Inferior parietal cortex (tissue), 1 donor: ENCODE data around the gene MYO5B.

Experiments
- DNase-seq: peaks from one replicate; pipeline ENCODE4 v3.0.0-alpha.2; 2016; ENCODE audit errors: extremely low spot score

MYO5B gene

GRCh38 chr18:49886891-49887764, 307.8 kb downstream of the MYO5B start:
- no peak for DNase-seq

- no peak for DNase-seq
Measured at GRCh38 chr18:49884959-49885358, 310.0 kb downstream of the MYO5B start.

GRCh38 chr18:49884465-49884864, 310.5 kb downstream of the MYO5B start:
- DNase-seq = no peak

DNA sequence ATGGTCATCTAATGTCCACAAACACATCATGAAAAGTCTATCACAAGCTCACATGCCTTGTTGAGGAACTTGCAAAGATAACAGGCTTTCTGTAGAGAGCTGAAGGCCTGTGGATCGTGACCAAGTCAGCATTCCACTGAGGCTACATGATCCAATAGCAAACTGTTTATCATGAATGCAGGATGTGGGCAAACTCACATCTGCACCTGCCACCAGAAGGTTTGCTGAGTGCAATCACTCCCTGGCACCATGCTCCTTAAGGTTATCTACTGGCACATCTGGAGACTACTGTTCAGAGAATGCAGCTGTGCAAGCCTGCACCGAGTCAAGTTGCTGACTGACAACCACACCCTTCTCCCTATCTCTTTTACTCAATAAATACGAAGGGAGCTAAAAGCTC, 314.3 kb downstream of the MYO5B start:
- no peak for DNase-seq

- no peak for DNase-seq
Measured at GRCh38 chr18:49879271-49879580, 315.7 kb downstream of the MYO5B start.

DNA sequence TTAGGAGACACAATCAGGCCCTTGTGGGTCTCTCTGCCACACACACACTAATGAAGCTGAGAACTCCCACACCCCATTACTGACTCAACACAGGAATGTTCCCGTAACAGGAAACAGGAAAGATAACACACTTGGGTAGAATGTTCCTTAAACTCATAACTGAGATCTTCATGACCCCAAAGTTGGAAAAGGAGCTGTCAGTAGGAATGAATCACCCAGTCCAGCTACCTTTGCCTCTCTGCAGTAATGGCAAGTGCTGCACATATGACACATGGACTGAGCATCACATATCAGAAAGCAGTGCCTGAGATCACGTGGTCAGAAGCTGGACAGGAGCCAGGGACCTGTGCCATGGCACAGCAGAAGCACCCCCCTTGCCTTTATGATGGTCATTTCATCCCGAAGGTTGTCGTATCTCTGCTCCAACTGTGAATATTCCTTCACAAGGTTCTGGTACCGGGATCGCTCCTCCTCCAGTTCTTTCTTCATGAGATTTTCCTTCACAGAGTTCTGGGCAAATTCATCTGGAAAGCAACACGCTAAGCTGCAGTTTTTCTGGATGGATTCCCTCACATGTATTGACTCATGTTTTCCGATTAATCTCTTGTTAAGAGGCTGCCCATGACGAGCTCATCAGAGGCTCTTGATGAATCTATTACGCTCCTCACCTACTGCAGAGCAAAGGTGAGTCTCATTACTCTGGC, 316.2 kb downstream of the MYO5B start:
- peak; percentile 54 for DNase-seq

GRCh38 chr18:49878015-49878414, 316.9 kb downstream of the MYO5B start:
- DNase-seq = no peak

- DNase-seq = no peak
Measured at GRCh38 chr18:49876536-49876935, 318.4 kb downstream of the MYO5B start.

DNA sequence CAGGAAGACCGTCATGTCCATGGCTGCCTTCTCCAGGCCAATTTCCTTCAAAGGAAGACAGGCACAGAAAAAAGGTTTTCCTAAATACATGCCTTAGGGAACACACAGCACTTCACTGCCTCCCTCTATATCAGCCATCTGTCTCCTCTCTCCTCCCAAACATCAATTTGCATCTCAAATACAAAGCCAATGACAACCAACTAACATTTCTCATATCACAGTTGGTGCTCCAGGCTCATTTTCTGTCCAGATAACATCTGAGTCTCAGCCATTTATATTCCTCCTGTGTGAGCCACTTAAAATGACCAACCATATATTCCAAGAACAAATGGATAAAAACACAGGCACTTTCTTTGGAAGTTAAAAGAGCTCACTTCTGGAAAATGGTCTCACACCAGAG, 319.2 kb downstream of the MYO5B start:
- peak; percentile 25 for DNase-seq

DNA sequence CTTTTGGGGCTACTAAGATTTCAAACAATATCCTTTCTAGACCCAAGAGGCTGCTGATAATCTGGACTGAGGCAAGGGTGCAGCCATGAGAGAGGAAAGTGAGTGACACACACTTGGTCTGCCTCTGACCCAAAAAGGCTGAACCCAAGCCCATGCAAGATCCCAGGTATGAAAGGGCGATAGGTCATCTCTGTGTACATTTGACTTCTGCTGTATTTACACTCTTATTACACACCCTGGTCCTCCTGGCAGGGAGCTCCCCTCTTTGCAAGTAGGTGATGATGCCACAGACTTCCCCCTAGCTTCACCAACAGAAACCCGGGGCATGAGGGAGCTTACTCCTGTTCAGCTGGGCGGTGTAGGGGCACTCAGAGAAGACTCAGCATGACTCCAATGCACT, 319.8 kb downstream of the MYO5B start:
- no peak for DNase-seq

DNA sequence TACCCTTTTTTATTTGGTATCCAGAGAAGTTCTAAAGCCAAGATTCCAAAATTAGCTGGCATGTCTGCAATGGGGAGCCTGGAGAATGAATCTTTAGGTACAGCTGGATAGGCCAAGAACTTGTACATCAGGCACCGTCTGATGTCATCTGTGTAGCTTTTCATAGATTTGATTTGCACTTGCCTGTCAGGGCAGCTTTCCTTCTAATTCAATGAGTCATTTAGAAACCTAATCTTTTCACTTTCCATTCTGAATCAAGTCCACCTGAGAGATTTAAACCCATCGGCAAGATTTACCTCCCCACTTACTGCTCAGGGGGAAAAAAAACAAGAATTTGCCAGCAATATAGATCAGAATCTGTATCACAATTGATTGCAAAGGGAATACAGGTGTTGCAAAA, 320.7 kb downstream of the MYO5B start:
- DNase-seq = no peak

- no peak for DNase-seq
Measured at GRCh38 chr18:49869354-49869753, 325.6 kb downstream of the MYO5B start.

DNA sequence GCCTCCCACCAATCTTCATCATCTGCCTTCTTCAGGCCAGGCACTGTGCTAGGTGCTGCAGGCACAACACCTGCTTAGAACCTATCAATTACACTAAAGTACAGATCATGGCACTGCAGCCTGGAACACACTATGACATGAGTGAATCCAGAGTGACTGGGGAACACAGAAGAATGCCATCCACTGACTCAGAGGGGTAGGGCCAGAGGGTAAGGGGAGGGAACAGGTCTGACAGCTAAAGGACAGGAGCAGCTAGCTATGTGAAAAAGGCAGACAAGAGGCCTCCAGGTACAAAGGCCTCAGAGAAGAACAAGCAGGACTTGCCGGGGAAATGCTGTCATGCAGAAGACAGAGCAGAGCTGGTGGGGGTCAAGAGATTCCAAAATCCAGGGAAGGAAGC, 328.3 kb downstream of the MYO5B start:
- DNase-seq = no peak

DNA sequence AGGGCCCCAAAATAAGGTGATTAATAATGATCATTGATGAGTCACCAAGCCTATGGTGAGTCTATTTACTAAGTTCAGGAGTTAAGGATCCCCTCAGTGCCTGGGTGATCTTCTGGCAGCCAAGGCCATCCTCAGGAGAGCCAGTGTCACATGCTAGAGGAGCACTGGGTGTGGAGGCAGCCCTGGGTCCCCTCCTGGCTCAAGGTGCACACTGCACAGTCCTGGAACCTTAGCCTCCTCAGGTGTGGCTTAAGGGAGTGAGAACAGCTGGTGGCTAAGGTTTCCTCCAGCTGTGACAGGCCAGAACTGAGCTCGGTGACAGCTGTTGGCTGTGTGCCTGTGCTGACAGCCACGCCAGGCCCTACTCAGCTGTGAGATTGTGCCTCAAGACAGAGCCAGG, 329.5 kb downstream of the MYO5B start:
- no peak for DNase-seq

GRCh38 chr18:49863769-49864621, 331.0 kb downstream of the MYO5B start:
- no peak for DNase-seq

DNA sequence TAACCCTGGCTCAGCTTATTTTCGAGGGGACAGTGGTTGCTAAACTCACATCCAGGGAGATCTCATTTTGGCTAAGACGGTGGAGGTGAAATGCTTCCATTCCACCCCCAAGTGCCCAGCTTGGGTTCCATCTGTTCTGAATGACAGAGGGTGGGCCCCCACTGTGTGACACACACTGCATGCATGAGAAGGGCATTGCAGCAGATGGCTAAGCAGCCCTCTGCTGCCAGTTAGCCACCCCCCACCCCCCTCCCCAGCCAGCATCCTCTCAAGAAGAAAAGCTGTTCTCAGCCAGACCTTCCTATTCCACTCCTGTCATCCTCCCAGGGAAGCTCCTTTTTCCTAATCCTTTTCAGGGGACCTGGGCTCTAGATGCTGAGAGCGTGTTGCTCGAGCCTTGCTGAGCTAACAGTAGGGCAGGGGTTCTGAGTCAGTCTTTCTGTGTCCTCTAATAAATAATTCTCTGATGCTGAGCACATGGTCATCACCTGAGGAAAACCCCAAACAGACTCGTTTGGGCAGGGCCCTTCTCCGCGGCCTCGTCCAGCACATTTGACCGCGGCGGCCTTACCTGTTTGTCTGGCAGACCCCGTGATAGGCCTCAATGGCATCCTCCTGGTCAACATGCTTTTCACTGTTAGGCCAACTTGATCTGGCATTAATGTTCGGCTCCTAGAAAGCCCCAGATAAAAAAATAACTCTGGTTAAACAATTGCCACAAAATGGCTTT, 332.1 kb downstream of the MYO5B start:
- no peak for DNase-seq

DNA sequence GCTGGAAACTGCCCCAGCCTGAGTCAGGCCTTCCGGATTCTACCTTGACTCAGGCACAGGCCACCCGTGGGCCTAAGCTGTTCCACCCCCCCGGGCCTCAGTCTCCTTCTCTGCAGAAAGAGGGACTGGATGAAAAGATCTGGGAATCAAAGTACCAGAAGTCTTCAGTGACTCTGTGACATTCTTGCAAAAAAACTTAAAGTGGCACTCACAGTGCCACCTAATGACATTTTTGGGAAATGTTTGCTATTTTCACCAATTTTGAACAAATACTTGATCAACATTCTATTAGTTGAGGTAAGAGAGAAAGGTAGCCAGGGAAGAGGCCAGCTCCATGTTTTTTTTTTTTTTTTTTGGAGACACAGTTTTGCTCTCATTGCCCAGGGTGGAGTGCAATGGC, 333.3 kb downstream of the MYO5B start:
- DNase-seq = peak; percentile 40

GRCh38 chr18:49859725-49860124, 335.2 kb downstream of the MYO5B start:
- DNase-seq = no peak

GRCh38 chr18:49859021-49859359, 336.0 kb downstream of the MYO5B start:
- no peak for DNase-seq

DNA sequence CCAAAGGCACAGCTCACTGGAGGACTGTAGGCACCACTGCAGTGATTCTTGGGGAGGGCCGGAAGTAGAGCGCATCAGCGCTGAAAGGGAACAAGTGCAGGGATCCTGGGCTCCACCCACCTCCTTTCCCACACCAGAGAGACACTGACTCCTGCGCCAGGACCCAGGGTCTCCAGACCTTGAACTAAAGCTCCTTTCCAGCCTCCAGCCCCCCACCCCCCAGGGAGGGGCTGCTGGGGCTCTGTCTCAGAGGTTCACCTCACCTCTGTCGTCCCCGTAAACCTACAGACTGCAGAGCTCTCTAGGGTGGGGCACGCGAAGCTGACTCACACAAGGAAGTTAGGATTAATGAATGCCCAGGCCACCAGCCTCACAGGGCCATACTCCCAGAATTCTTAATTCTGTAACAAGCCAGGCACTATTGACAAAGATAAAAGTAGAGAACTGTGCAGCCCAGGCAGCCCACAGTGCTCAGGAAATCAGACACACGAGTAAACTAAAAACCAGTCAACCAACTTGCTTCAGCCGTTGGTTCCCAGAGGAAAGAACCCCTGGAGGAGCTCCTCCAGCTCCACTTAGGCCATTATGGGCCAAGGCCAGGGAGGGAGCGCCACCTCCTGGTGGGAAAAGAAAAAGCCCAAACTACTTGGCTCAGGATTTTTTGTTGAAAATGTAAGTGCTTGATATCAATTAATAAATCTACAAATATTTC, 336.5 kb downstream of the MYO5B start:
- peak; percentile 83 for DNase-seq

GRCh38 chr18:49857708-49858107, 337.2 kb downstream of the MYO5B start:
- DNase-seq = no peak
